Measurements from ENCODE around the gene ARHGDIA.

DNA sequence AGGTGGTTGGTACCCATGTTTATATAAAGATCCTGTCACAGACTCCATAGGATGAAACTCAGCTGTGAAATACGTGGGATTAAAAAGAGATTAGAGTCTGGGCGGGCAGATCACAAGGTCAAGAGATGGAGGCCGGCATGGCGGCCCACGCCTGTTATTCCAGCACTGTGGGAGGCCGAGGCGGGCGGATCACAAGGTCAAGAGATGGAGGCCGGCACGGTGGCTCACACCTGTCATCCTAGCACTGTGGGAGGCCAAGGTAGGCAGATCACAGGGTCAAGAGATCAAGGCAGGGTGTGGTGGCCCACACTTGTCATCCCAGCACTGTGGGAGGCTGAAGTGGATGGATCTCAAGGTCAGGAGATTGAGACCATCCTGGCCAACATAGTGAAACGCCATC, 24.3 kb upstream of the ARHGDIA start:
- TF ChIP-seq POLR2AphosphoS5 (IDR thresholded peaks at IDR 0.05): no peak
- no peak for TF ChIP-seq POLR2A (IDR thresholded peaks at IDR 0.05)
